Activated naive CD4-positive, alpha-beta T cell treated with anti-CD3 and anti-CD28 coated beads, Interleukin-2, amount 50 U/mL, for 72 hours (primary cell): Measurements from ENCODE around the gene CYTH1. TPM values are rescaled to one million over a fixed set of nuclear protein-coding genes. Genes with fewer than 3 reads are reported as not detected.
"Not testable (repeated sequence)": the region's sequence is repeated elsewhere in the genome, so short reads cannot be mapped to it uniquely, and the experiment has no call there.

Experiments
- ATAC-seq, 2 donors: fragments of 150-1000 bp; cut with Tn5 transposase; 2 replicates each; pipeline ENCODE4 v1.10.0; 2021; ENCODE audit warnings: mild to moderate bottlenecking in 2 of 2, moderate library complexity in 2 of 2
- DNase-seq, 2 donors: peaks; one replicate each; pipeline ENCODE4 v3.0.0; 2021 to 2022; ENCODE audit warnings: low spot score in 2 of 2
- H3K27ac Mint-ChIP-seq, 2 donors: one replicate each; pipeline ENCODE4 v1.8.0; 2022; ENCODE audit warnings: mild to moderate bottlenecking in 2 of 2, mixed read lengths in 2 of 2
- H3K36me3 Mint-ChIP-seq, 2 donors: one replicate each; pipeline ENCODE4 v1.8.0; 2022; ENCODE audit warnings: mixed read lengths in 2 of 2
- H3K9me3 Mint-ChIP-seq, 2 donors: one replicate each; pipeline ENCODE4 v1.8.0; 2022; ENCODE audit warnings: mixed read lengths in 2 of 2
- total RNA-seq, 2 donors: library from RNA; stranded (reverse); gene quantifications; one replicate each; pipeline ENCODE4 v1.2.3, GENCODE V29; 2022

CYTH1 gene
- total RNA-seq, 2 donors from 2014 or later = 82.6 to 148 TPM

DNA sequence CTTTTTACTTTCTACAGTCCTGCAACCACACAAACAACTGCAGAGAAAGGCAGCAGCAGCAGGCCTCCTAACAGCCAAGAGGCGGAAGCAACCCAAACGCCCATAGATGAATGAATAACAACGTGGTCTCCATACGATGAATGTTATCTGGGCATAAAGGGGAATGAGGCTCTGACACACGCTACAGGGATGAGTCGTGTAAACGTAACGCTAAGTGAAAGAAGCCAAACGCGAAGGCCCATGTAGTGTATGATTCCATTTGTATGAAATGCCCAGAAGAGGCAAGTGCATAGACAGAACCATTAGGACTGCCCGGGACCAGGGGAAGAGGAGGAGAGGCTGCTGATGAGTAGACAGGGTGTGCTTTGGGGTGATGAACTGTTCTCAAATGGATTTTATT is 110.1 kb downstream of the CYTH1 start:
- peaks cover 0 to under 1% of the 10 kb centered on the region in 2 donors for H3K36me3 Mint-ChIP-seq
- H3K9me3 Mint-ChIP-seq = no peaks in the 10 kb centered on the region
- peak in 1 of 2 donors; percentile 30 for DNase-seq
- ATAC-seq = no peak
- H3K27ac Mint-ChIP-seq = peak overlapping the region; percentile 44 to 52

GRCh38 chr17:78671726-78672001 is 110.4 kb downstream of the CYTH1 start:
- not testable (repeated sequence) for H3K9me3 Mint-ChIP-seq, H3K36me3 Mint-ChIP-seq, DNase-seq, ATAC-seq
- peak overlapping the region; percentile 44 to 52 for H3K27ac Mint-ChIP-seq

DNA sequence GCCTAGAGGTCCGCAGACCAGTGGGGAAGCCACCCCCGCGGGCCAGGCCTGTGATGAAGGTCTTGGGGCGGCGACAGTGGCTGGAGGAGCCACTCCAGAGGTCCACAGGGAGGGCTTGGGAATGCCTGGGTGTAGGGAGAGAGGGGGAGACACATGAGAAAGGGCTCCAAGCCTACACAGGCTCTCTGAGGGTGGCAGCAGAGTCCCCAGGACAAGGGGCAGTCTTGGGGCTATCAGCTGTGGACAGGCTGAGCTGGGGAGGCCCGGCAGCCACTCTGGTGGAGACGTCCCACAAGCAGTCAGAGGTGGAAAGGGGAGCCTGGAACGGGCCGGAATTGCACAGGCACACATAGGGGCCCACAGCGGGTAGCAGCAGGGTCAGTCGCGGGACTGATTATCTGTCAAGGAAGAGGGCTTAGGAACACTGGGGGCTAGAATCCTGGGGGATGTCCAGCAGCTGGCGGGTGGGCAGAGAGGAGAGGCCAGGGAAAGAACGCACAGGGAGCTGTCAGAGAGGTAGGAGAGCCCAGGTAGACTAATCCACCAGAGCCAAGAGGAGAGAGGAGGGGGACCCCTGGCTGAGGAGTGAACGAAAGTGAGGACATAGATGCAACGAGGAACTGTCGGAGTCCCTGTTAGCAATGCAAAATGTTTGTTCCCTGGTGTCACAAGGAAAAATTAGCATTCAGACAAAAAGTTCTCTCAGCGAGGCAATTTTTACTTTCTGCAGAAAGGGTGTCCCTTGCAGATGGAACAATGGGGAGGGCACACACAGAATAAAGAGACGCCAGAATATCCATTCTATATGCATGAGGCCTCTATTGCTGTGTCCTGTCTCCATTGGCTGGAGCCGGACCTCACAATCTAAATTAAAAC is 111.0 kb downstream of the CYTH1 start:
- H3K27ac Mint-ChIP-seq = peak overlapping the region; percentile 52 to 74
- no peaks in the 10 kb centered on the region for H3K9me3 Mint-ChIP-seq
- peaks cover 8 to 9% of the 10 kb centered on the region in 2 donors for H3K36me3 Mint-ChIP-seq
- no peak for ATAC-seq
- DNase-seq = no peak

GRCh38 chr17:78669975-78670518 is 112.0 kb downstream of the CYTH1 start:
- ATAC-seq (no peak), DNase-seq (no peak)
- Mint-ChIP-seq H3K27ac (peak overlapping the region; percentile 52 to 74), H3K9me3 (no peaks in the 10 kb centered on the region), H3K36me3 (peaks cover 10% of the 10 kb centered on the region in 2 donors)

DNA sequence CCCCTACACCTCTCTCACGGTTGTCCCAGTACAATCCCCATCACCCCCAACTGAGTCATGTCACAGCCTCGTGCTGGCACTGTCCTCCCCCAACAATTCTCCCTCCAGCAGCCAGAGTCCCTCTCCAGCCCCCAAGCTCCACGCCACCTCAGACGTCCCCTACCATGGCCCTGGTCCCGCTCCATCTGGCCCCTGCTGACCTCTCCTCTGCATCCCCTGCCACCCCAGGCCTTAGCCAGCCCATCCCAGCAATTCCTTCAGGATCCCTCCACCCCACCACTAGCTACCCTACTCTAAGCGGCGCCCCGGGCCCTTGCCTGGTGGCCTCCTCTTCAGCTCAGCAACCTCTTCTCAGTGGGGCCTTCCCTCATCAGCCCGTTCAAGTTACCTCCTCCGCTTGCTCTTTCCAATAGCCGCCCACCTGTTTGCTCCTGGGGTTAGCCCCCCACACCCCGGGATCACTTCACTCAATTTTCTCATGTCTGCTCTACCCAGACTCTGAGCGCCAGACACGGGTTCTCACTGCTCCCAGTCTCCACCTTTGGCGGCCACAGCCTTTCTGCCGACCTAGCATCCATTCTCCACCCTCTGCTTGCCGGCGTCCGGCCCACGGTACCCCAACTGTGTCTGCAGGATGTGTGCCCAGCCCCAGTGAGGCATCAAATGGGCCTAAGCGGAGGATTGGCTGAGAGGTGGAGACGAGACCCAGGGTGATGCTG is 112.7 kb downstream of the CYTH1 start:
- no peak for DNase-seq
- ATAC-seq = no peak
- Mint-ChIP-seq H3K9me3 (no peaks in the 10 kb centered on the region), H3K27ac (peak overlapping the region; percentile 52 to 83), H3K36me3 (peaks cover 10% of the 10 kb centered on the region in 2 donors)

DNA sequence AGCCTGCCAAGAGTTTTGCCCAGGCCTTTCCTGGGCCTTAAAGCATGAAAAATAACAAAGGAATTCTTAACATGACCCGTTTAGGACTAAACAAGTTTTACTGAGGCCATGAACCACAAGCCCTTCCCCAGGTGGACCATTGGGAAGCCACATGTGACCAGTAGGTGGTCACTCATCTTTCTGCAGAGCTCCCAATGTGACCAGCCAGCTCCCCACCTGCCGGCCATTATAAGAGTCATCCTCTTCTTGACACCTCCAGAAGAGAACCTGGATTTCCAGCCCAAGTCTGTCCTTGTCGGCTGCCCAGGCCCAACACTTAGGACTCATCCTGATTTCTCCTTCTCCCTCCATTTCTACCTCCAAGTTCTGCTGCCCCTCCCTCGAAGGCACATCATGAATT is 113.2 kb downstream of the CYTH1 start:
- no peak for ATAC-seq
- DNase-seq = no peak
- Mint-ChIP-seq H3K9me3 (no peaks in the 10 kb centered on the region), H3K27ac (peak overlapping the region; percentile 52 to 83), H3K36me3 (peaks cover 10% of the 10 kb centered on the region in 2 donors)

- peaks cover 10% of the 10 kb centered on the region in 2 donors for H3K36me3 Mint-ChIP-seq
- ATAC-seq = no peak
- DNase-seq = no peak
- peak overlapping the region; percentile 29 to 32 for H3K27ac Mint-ChIP-seq
- H3K9me3 Mint-ChIP-seq = no peaks in the 10 kb centered on the region
These were observed 114.1 kb downstream of the CYTH1 start for GRCh38 chr17:78667741-78668640.

- Mint-ChIP-seq H3K9me3 (no peaks in the 10 kb centered on the region), H3K27ac (peak overlapping the region; percentile 91 to 95), H3K36me3 (peaks cover 10% of the 10 kb centered on the region in 2 donors)
- ATAC-seq (no peak), DNase-seq (no peak)
These were observed 115.0 kb downstream of the CYTH1 start for GRCh38 chr17:78667091-78667490.

GRCh38 chr17:78665952-78666920 is 115.8 kb downstream of the CYTH1 start:
- peaks cover 10% of the 10 kb centered on the region in 2 donors for H3K36me3 Mint-ChIP-seq
- H3K27ac Mint-ChIP-seq = peak overlapping the region; percentile 91 to 95
- peak; percentile 68 to 93 for ATAC-seq
- H3K9me3 Mint-ChIP-seq = no peaks in the 10 kb centered on the region
- DNase-seq = peak; percentile 52 to 80

DNA sequence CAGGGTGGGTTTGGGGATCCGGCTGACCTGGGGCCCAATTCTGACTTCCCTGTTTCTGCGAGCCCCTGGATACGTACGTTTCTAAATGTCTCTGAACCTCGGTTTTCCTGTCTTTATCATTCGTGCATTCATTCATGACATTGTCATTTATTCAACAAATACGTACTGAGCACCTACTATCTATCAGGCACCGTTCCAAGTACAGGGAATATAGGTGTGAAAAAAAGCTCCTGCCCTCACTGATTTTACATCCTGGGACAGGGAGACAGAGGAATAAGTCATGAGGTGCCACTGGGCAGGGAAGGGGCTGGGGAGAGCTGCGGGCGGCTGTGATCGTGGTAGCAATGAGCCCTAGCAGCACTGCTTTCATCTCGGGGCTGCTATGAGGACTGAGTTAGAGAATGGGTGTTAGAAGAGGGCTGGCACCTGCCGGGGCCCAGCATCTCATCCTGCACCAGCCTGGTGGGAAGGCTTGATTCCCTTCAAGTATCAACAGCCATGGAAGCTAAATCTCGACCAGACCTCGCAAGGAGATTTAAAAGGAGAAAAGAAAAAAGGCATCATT is 116.6 kb downstream of the CYTH1 start:
- ATAC-seq = peak; percentile 44 to 50
- H3K9me3 Mint-ChIP-seq = no peaks in the 10 kb centered on the region
- peak overlapping the region; percentile 91 to 95 for H3K27ac Mint-ChIP-seq
- DNase-seq = no peak
- peaks cover 10% of the 10 kb centered on the region in 2 donors for H3K36me3 Mint-ChIP-seq

GRCh38 chr17:78664476-78665386 is 117.3 kb downstream of the CYTH1 start:
- peaks cover 10% of the 10 kb centered on the region in 2 donors for H3K36me3 Mint-ChIP-seq
- DNase-seq (no peak), ATAC-seq (no peak)
- H3K27ac Mint-ChIP-seq = peak overlapping the region in 1 of 2 donors; percentile 91
- no peaks in the 10 kb centered on the region for H3K9me3 Mint-ChIP-seq

DNA sequence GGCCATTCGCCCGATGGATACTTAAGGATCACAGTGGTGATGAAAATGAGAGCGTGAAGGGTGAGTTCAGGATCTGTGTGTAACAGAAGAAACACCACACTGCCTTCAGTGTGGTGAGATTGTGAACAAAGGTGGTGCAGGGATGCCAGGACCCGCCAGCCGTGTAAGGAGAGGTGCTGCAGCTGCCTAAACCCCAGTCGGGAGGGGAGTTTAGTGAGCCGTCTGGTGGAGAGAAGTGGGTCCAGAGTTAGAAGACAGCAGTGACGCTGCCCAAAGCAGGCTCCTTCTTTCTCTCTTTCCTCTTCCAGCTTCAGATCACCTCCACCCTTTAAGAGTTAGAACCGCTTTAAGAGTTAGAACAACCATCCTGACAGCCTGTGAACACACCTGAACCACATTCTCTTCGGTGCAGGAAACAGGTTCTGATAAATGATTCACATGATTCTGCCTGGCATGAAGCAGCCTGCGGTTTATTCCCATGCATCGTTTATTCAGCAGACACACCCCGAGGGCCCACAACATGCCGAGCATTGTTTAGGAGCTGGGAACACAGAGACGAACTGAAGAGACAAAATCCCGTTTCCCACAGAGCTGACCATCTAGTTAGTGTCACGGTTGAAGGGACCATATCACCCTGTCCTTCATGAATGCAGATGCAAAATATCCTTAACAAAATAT is 120.8 kb downstream of the CYTH1 start:
- Mint-ChIP-seq H3K27ac (no peak overlapping the region), H3K9me3 (no peaks in the 10 kb centered on the region), H3K36me3 (peaks cover 2 to 3% of the 10 kb centered on the region in 2 donors)
- ATAC-seq = no peak
- DNase-seq = no peak

DNA sequence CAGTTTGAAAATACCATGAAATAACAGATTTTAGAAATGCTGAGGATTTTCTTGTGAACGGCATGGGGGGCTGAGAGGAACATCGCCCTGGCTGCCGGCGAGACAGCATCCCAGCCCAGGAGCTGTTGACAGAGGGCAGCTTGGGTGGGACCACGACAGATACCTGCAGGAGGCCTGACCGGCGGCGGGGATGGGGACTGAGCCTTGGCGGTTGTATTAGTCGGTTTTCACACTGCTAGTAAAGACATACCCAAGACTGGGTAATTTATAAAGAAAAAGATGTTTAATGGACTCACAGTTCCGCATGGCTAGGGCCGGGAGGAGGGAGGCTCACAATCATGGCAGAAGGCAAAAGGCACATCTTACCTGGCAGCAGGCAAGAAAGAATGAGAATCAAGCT is 122.5 kb downstream of the CYTH1 start:
- Mint-ChIP-seq H3K9me3 (no peaks in the 10 kb centered on the region), H3K27ac (no peak overlapping the region), H3K36me3 (no peaks in the 10 kb centered on the region)
- DNase-seq (no peak), ATAC-seq (no peak)

GRCh38 chr17:78658281-78658785 is 123.7 kb downstream of the CYTH1 start:
- peak in 1 of 2 donors; percentile 23 for ATAC-seq
- DNase-seq = no peak
- Mint-ChIP-seq H3K36me3 (no peaks in the 10 kb centered on the region), H3K9me3 (no peaks in the 10 kb centered on the region), H3K27ac (no peak overlapping the region)
